HG02981 (cell line): ENCODE measurements around the gene BPHL.
"Not testable (repeated sequence)": the region's sequence is repeated elsewhere in the genome, so short reads cannot be mapped to it uniquely, and the experiment has no call there.

Experiments used
- ATAC-seq: cut with Tn5 transposase; IDR thresholded peaks from one replicate; pipeline ENCODE4 v1.9.1; 2021; ENCODE audit warnings: mild to moderate bottlenecking, moderate library complexity; ENCODE audit not compliant: unreplicated experiment

Gene BPHL

DNA sequence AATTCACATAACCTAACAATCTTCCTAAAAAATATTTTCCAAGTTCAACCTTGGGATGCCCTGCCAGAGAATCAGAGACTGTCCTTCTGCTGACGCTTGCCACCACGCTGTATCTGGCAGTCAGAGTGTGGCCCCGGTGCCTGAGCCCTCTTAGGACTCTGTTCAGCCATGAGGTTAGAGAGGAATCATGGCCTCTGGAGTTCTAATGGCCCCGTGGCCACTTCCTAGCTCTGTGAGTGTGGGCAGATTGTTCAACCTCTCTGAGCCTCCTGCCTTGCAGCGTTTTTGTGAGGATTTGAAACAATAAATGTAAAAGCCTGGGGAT is 2.2 kb downstream of the BPHL start:
- ATAC-seq: no peak

DNA sequence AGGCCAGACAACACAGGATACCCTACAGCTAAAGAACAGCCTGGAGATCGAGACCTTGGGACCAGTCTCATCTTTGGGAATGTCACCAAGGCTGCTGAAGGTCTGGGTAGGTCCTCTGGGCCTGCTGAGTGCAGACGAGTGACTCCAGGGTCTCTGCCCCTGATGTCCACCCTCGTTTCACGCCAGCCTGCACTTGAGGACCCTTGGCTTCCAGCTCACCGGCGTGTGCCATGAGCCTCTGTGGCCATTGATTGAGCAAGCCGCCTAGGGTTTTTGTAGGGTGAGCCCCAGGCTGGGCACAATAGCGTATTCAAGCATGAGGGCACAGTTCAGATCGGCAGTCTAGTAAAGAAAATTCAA is 4.3 kb downstream of the BPHL start:
- no peak for ATAC-seq

GRCh38 chr6:3124667-3125066 is 6.2 kb downstream of the BPHL start:
- ATAC-seq: no peak

DNA sequence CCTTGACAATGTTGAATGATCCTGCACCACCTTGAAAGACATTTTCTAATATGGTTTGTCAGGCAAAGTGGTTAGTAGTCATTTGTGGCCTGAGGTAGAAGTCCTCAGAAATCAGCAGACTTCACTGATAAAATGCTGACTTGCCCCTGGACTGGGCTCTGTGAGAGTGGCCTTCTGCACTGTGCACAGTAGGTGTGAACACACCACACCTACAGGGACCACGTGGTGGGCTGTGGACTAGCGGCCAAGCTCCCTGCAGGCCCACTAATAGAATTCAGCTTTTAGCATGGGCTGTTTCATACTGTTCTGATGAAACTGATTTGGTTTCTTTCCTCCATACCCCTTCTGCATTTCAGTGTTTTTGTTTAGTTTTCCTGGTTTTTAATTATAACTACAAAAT is 7.3 kb downstream of the BPHL start:
- no peak for ATAC-seq

- no peak for ATAC-seq
Measured at GRCh38 chr6:3128356-3129108, 10.0 kb downstream of the BPHL start.

- no peak for ATAC-seq
Measured at GRCh38 chr6:3131695-3132094, 13.2 kb downstream of the BPHL start.

DNA sequence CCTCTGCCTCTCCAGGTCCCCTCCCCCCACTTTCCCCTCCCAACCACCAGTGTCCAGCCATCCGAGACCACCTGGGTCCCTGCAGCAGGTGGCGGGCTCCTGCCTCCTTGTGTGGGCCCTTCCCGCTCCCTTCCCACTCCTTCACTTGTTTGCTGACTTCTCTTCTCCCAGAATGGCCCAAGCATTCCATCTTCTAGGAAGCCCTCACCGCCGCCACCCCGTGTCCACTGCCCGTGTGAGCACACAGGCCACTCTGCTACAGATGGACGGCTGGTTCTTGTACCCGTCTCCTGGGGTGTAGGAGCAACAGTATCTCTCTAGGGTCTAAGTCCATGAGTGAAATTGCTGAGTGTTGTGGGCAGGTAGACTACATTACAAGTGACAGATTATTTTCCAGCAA is 15.0 kb downstream of the BPHL start:
- no peak for ATAC-seq

DNA sequence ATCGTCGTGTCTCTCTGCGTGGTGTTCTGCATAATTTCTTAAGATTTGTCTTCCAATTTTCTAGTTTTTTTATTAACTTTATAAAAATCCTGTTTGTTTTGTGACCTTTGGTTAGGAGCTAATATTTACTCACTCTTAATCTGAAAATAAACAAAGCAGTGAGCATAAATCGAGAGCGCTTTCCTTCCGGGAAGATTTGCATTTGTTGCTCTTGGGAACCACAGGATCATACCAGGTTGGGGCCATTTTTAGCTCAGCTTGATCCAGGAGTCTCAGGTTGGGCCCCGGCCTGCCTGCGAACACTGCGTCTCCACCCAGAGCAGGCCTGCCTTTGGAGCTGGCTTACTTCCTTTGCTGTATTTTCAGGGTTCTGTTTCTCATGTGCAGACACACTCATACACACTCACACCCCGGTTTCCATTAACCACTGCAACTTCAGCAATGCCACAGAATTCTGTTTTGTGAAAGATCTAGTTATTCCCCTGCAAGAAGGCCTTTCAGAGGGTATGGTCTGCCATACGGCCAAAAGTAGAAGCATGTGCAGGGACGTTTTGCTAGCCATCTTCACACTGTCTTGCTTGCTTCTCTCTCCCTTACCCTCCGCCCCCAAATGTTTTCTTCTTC is 17.3 kb downstream of the BPHL start:
- no peak for ATAC-seq

GRCh38 chr6:3136292-3137011 is 17.9 kb downstream of the BPHL start:
- no peak for ATAC-seq

DNA sequence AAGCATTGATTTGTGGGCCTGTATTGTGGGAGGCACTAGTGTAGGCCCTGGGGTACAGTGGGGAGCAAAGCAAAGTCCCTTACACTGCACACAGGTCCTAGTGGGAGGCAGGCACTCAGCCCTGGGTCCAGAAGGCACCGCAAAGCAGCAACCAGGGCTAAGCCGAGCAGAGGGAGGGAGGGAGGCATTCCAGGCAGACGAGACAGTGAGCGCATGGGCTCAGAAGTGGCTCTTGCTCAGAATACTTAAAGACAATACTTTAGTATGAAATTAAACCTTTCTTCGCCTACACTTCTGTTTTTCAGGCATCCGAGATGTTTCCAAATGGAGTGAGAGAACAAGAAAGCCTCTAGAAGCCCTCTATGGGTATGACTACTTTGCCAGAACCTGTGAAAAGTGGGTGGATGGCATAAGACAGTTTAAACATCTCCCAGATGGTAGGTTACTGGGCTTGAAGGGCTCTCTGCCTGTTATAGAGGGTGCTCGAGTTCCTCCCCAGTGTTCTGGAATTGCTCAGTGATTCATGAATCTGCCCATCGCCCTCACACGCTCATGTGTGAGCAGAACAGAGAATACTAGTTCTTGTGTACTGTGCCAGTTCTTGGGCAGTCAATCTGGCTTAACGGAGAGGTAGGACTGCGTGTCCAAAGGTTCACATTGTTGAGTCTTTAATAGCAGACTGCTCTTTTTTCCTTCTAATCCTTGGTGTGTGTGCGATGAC is 18.7 kb downstream of the BPHL start:
- no peak for ATAC-seq

DNA sequence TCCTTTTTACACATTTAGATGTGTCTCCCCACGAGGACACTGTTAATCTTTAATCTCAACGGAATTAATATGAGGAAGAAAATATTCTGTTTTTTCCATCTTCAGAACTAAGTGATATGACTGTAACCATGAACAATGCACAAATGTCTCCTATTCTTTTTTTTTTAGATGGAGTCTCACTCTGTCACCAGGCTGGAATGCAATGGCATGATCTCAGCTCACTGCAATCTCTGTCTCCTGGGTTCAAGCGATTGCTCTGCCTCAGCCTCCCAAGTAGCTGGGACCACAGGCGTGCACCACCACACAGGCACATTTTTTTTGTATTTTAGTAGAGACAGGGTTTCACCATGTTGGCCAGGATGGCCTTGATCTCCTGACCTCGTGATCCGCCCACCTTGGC is 19.4 kb downstream of the BPHL start:
- ATAC-seq: not testable (repeated sequence)

DNA sequence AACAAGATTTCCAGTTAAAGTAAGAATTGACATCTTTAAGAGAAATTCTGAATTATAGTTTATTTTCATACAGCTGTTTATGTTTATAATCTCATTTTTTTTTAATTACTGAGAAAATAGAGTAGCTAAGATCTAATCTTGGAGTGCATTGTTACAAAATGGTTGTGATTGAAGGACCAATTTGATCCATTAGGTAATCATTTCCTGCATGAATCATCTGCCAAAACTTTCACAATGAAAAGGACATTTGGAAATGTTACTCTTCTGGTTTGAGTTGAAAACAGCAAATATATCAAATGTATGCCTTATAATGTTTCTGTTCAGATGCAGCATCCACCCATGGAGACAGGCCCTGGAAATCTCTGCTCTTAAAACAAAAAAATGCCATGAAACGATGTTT is 19.8 kb downstream of the BPHL start:
- no peak for ATAC-seq

DNA sequence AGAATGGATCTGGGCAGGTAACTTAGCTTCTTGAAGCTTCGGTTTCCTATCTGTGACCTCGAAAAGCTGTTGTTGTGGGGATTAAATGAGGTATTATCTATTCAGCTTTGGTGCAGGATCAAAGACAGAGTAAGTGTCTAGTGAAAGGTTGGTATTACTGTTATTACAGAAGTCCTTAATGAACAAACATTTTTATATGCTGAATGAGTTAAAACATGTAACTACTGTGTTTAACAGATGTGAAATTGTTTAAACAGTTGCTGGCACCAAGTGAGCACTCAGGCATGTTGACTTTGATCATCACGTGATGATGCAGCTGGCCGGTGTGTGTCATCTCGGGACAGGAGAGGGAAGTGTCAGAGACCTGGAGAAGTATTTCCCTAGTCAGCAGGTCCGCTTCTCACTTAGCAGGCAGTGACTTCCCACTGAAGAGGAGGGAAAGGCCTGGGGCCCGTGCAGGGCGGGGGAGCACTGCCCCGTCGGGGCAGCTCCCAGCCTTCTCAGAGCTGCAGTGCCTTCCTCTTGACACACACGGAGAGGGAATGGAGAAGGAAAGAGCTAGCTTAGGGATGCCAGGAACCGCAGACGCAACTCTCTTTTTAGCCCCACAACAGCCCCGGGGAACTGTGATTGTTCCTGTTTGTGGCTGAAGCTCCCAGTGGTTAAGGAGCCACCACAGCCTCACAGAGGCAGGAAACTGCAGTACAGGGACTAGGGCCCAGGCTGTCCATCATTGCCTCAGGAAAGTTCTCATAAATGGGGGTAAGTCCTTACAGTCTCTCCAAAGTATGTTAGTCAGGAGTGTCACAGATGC is 20.8 kb downstream of the BPHL start:
- no peak for ATAC-seq

- no peak for ATAC-seq
Measured at GRCh38 chr6:3140201-3140600, 21.7 kb downstream of the BPHL start.

DNA sequence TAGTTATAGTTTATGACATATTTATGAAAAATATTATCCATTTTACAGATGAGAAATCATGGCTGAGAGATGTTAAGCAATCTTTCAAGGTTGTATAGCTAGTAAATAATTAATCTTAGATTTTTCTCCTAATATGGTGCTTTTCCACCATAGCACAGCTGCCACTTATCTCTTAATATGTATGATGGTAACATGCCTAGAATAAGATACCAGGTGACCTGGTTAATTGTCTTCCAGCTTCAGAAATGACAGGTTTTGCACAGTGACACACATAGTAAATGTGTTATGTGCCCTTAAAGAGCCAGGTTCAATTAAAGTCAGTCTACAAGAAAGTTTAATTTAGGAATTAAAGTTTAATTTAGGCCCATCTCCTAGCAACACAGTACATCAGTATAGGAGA is 24.0 kb downstream of the BPHL start:
- ATAC-seq: no peak

- ATAC-seq: no peak
Measured at GRCh38 chr6:3143158-3143557, 24.6 kb downstream of the BPHL start.

GRCh38 chr6:3144571-3144970 is 26.1 kb downstream of the BPHL start:
- no peak for ATAC-seq

GRCh38 chr6:3147914-3148757 is 29.6 kb downstream of the BPHL start:
- no peak for ATAC-seq

DNA sequence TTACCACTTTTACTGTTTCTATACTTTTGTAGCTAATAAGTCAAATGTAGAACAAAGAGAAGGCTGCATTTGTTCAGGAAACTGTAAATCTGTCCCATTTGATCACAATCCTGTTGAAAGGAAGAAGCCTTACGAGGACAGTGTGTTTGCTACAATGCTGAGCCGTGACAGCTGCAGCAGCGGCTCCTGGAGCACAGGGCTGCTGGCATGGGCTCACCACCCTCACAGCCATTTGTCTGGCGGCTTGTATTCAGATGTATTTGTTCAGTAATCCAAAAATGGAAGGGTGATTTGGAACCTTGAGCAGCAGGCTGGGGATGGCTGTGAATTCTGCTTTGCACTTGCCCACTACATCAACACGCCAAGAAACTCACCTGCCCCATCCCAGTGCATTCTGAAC is 33.2 kb downstream of the BPHL start:
- ATAC-seq: no peak

DNA sequence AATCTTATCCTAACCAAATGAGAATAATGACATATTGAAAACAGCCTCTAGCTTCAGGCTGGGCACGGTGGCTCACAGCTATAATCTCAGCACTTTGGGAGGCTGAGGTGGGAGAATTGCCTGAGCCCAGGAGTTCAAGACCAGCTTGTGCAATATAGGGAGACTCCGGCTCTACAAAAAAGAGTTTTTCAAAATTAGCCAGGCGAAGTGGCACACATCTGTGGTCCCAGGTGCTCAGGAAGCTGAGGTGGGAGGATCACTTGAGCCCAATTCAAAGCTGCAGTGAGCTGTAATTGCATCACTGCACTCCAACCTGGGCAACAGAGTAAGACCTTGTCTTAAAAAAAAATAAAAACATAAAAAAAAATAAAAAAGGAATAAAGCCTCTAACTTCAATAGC is 34.2 kb downstream of the BPHL start:
- no peak for ATAC-seq
